Activated CD8-positive, alpha-beta memory T cell treated with anti-CD3 and anti-CD28 coated beads, Interleukin-2, amount 50 U/mL, for 1 hour (primary cell): ENCODE results near the gene IMPA2.
"Not testable (repeated sequence)": the region's sequence is repeated elsewhere in the genome, so short reads cannot be mapped to it uniquely, and the experiment has no call there.

Source experiments
- DNase-seq: peaks from one replicate; pipeline ENCODE4 v3.0.0-alpha.2; 2020; ENCODE audit errors: extremely low read depth

IMPA2 gene

GRCh38 chr18:12049978-12050811 is 68.9 kb downstream of the IMPA2 start:
- DNase-seq = no peak

GRCh38 chr18:12052866-12053265 is 71.6 kb downstream of the IMPA2 start:
- no peak for DNase-seq

GRCh38 chr18:12053289-12053688 is 72.0 kb downstream of the IMPA2 start:
- DNase-seq = no peak

GRCh38 chr18:12056034-12056883 is 75.0 kb downstream of the IMPA2 start:
- no peak for DNase-seq

DNA sequence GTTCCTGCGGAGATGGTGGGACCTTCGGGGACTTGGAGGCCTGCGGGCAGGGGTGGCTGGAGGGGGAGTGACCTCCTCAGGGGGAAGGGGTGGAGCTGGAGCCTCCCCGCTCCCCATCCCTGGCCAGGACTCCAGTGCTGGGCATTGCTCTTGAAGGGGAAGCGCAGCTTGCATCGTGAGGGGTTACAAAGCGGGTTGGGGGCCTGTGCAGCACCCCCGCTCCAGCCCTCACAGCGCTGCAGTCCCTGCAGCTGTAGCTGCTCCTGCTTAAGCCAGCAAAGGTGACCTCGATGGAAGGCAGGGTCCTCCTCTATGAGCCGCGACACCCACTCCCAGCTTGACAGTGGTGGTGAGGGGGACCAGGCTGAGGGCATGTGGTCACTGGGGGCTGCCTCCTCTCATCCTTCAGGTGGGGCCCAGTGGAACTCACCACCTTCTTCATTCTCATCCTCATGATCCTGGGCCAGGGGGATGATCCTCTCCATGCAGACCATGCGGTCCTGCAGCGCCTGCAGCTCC is 75.6 kb downstream of the IMPA2 start:
- DNase-seq = no peak

- DNase-seq = no peak
Observed at GRCh38 chr18:12057419-12058039, 76.2 kb downstream of the IMPA2 start.

GRCh38 chr18:12059334-12060181 is 78.3 kb downstream of the IMPA2 start:
- DNase-seq = no peak

- no peak for DNase-seq
Observed at GRCh38 chr18:12060182-12060870, 79.0 kb downstream of the IMPA2 start.

GRCh38 chr18:12061685-12062084 is 80.4 kb downstream of the IMPA2 start:
- no peak for DNase-seq

- DNase-seq = no peak
Observed at GRCh38 chr18:12062974-12063373, 81.7 kb downstream of the IMPA2 start.

- DNase-seq = no peak
Observed at GRCh38 chr18:12064086-12064763, 82.9 kb downstream of the IMPA2 start.

DNA sequence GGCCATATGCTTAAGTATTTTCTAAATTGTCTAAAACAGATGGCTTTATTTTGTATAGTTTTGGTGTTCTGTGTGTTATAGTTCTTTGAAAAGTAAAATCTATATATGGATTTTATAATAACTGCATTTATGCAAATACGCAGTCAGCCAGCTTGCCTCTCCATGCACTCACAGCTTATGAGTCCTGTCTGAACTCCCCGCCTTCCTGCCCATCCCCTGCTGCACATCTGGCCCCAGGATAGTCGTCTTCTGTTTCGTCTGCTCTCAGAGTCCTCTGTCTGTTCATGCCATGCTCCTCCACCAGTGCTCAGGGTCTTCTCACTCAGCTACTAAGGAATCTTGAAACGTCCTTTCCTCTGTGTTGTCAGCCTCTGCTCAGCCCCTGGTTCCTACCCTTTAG is 84.1 kb downstream of the IMPA2 start:
- DNase-seq = no peak

DNA sequence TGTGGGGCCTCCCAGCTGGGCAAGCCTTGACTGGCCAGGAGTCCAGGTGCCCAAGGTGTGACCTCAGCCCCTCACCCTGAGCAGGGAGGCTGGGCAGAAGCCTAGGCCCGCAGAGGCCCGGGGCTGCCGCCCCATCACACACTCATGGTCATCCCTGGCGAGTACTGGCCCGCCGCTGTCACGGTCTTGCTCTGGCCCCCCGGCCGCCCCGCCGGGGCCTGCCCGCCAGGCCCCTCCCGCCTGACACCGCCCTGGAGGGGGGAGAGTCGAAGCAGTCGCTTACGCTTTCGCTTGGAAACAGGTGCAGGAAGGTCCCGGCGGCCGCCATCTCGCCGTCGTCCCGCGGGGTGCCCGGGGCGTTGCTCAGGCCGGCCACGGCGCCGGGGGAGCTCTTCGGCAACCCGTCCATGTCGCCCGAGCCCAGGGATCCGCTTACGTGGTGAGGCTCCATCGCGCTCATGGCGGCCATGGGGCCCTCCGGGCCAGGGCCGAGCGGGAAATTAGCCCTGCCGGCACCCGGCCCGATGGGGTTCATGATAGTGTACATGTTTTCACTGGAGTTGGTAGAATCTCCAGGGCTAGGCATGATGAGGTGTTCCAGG is 85.7 kb downstream of the IMPA2 start:
- DNase-seq = no peak

DNA sequence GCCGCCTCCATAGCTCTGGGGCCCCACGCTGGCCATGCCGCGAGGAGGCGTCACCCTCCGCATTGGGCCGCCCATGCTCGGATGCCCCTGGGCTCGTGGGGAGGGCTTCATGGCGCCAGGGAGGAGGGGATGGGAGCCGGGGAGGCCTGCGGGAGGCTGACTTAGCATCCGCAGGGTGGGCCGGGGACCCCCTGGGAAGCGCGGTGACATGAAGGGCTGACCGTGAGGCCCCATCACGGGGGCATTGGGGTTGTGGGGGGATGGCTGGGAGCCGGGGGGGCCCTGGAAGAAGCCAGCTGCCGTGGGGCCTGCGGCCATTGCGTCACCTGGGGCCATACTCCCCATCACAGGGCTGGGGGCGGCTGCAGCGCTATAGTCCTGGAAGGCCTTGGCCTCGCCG is 86.4 kb downstream of the IMPA2 start:
- DNase-seq = no peak

DNA sequence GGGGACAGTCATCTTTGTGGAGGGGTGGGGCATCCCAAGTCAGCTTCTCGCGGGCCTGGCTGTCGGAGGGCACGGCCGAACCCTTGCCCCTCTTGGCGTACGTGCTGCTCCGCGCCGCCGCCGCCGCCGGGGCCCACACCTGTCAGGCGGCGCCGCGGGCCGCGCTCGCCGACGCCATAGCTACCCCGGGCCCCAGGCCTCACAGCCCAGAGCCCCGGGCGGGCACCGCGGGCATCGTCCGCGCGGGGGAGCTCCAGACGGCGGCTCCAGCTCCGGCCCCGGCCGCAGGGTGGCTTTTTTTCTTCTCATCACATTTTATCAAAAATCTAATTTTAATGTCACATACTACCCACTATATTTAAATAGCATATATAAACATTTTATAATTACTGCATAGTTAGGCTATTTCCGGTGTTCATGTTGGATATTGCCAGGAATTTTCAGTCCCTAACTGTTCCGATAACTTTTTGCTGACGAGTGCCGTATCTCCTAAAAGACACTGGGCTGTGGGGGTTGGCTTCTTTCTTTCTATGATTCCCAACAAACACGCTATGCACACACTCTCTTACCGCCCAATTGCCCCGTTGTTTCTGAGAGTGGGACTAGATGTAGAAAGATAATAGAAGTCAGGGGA is 87.1 kb downstream of the IMPA2 start:
- not testable (repeated sequence) for DNase-seq

- DNase-seq = no peak
Observed at GRCh38 chr18:12068950-12069320, 87.6 kb downstream of the IMPA2 start.

- DNase-seq = not testable (repeated sequence)
Observed at GRCh38 chr18:12071066-12071465, 89.8 kb downstream of the IMPA2 start.

DNA sequence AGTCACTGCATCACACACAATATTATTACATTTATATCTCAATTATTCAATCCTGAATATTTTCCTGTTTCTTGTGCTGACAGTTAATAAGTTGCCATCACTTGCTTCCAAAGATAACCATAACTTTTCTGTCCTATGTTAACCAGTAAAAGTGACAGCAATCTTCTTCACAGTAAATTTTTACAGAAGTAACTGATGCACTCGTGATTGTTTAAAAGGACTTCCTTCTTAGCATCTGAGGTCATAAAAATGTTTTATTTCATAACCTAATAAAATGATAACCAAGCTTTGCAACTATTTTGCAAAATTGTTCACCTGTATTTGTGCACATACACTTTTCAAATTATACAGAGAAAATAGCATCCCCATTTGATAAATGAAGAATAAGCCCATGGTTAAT is 91.7 kb downstream of the IMPA2 start:
- no peak for DNase-seq

- no peak for DNase-seq
Observed at GRCh38 chr18:12074736-12075135, 93.4 kb downstream of the IMPA2 start.
